Spleen (tissue), 13 donors: ENCODE measurements around the gene FAM107A. TPM values are rescaled to one million over a fixed set of nuclear protein-coding genes. Genes with fewer than 3 reads are reported as not detected.

ENCODE experiments used
- DNase-seq: peaks from one replicate; pipeline ENCODE4 v3.0.0-alpha.2; 2020
- H3K27ac ChIP-seq, 8 donors: fragments of 200-600 bp; sonication (generic) in 7 of 8; 1 replicate in 4 of 8; 2 replicates in 4 of 8; pipeline versions ENCODE4 v1.5.0 to v1.8.0; 2016 to 2021; ENCODE audit warnings: inconsistent platforms in 4 of 8, mild to moderate bottlenecking in 4 of 8, moderate library complexity in 1 of 8
- H3K27me3 ChIP-seq, 7 donors: fragments of 200-600 bp; sonication (generic) in 6 of 7; replicated peaks in 1 of 7; 1 replicate in 4 of 7; 2 replicates in 3 of 7; pipeline versions ENCODE4 v1.5.0 to v1.8.0; 2016 to 2021; ENCODE audit warnings: inconsistent platforms in 3 of 7, mild to moderate bottlenecking in 1 of 7
- H3K36me3 ChIP-seq, 6 donors: fragments of 200-600 bp; sonication (generic) in 5 of 6; 1 replicate in 4 of 6; 2 replicates in 2 of 6; pipeline versions ENCODE4 v1.5.0 to v1.8.0; 2016 to 2021; ENCODE audit warnings: inconsistent platforms in 2 of 6
- H3K4me1 ChIP-seq, 6 donors: fragments of 200-600 bp; sonication (generic) in 5 of 6; 1 replicate in 3 of 6; 2 replicates in 3 of 6; pipeline versions ENCODE4 v1.5.0 to v1.8.0; 2016 to 2021; ENCODE audit warnings: inconsistent platforms in 3 of 6
- H3K4me3 ChIP-seq, 8 donors: fragments of 200-600 bp; sonication (generic) in 7 of 8; 1 replicate in 4 of 8; 2 replicates in 4 of 8; pipeline versions ENCODE4 v1.5.0 to v1.8.0; 2016 to 2021; ENCODE audit warnings: inconsistent platforms in 4 of 8, mild to moderate bottlenecking in 4 of 8, moderate library complexity in 2 of 8
- H3K9me3 ChIP-seq, 8 donors: fragments of 200-600 bp; sonication (generic) in 7 of 8; 1 replicate in 4 of 8; 2 replicates in 4 of 8; pipeline versions ENCODE4 v1.5.0 to v1.8.0; 2016 to 2021; ENCODE audit warnings: inconsistent platforms in 4 of 8
- POLR2A ChIP-seq, 3 donors: fragments of 450-650 bp; IDR thresholded peaks; one replicate each; pipeline ENCODE4 v1.5.1; 2017; ENCODE audit warnings: antibody characterized with exemption in 3 of 3, mild to moderate bottlenecking in 1 of 3
- POLR2AphosphoS5 ChIP-seq, 3 donors: sonication (generic); formaldehyde crosslinking; IDR thresholded peaks; one replicate each; pipeline ENCODE4 v1.5.1; 2017; ENCODE audit warnings: antibody characterized with exemption in 3 of 3
- WGBS, 5 donors: extraction: QIAGEN DNeasy Blood & Tissue Kit in 3 of 5; methylation state at CpG; one replicate each; pipeline versions ENCODE4 v1.1.5 to v1.1.7; 2013 to 2018; 5-methylcytosine and 5-hydroxymethylcytosine counted together
- intact Hi-C: fragments of 100-400 bp; cut with DNase I; formaldehyde crosslinking; loops from one replicate; pipeline ENCODE4 v1.15.0; 2023; ENCODE audit warnings: low total_unique reads
- long read RNA-seq, 2 donors: transcript quantifications; one replicate each; lab custom pipeline, GENCODE V29; 2026
- polyA plus RNA-seq, 3 donors: library from polyadenylated mRNA; stranded (reverse); fragments of 200-250 nt; gene quantifications; one replicate each; pipeline ENCODE4 v1.2.1, GENCODE V29; 2013
- total RNA-seq, 7 donors: library from RNA; depleted of rRNA in 3 of 7; stranded (reverse); fragments of >200 nt in 3 of 7; fragmentation: NEBNext Ultra II Directional in 4 of 7; extraction: Animal tissue kit (Norgen Biotek cat#: 25700) in 4 of 7; gene quantifications; one replicate each; pipeline versions ENCODE4 v1.1.0 to v1.2.1, GENCODE V29; 2016 to 2021
- TF ChIP-seq, protein P1 (sequence below), 11 experiments: fragments of 200-600 bp in 7 of 11; fragments of 450-650 bp in 4 of 11; sonication (generic) in 4 of 11; IDR thresholded peaks in 8 of 11; conservative IDR thresholded peaks in 3 of 11; 1 replicate in 7 of 11; 2 replicates in 4 of 11; pipeline versions ENCODE4 v1.4.0 to v1.8.0; 2016 to 2021; ENCODE audit warnings: antibody characterized with exemption in 11 of 11, inconsistent platforms in 4 of 11, mild to moderate bottlenecking in 1 of 11
- donor health status: healthy with polysubstance abuse.
- donor health status: DM: no; HTN: no; CAD: no; lungs with moderate emphysema.
- donor health status: DM: no; HTN: no; CAD: no.
- donor health status: Bipolar disorder and iron deficiency.
- donor health status: healthy.
- donor health status: DM: no; HTN: no; CAD: no.
- donor health status: DM: yes; HTN: yes; CAD: no.

Gene FAM107A, protein sequence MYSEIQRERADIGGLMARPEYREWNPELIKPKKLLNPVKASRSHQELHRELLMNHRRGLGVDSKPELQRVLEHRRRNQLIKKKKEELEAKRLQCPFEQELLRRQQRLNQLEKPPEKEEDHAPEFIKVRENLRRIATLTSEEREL
- total RNA-seq, result 10 to 100 TPM in 6 of 7 donors, 1 to 10 TPM in 1; 9.6 to 47.7 (median 30.5) TPM
- polyA plus RNA-seq, result 10 to 100 TPM in 1 of 3 donors, 1 to 10 TPM in 2; 5.7 to 17.2 (median 7.0) TPM
- long read RNA-seq, donor 1, result 0 reads
- long read RNA-seq, donor 2, partial matches to known transcripts, result 0 of 1 reads
- long read RNA-seq, donor 2, other reads (novel, unspliced or antisense), result 0 of 1 reads

DNA sequence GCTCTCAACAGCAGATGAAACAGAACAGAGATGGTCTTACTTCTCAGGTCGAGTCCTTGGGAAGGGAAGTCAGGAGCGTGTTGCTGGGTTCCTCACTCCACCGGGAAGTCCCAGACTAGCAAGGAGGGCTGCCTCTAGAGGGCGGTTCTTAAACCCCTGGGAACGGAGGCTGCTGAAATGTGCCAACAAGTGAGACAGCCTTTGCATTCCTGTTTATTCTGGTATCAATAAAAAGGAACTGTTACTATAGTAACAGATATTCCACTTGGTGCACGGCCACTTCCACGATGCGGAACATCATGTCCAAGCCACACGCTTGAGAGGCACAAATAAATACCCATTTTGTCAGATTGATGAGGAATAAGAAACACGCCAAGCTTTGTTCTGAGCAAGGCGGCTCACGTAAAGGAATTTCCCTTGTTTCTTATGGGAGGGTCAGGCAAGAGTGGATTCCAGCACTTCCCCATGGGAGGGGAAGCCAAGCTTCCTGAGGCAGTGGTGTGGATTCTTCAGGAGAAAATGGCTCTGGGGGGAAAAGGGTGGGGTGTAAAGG, at the start of gene FAM107A:
Gene FAM107A (minus strand): TSS at position 123 of the 553 bp plus-strand sequence. CDS start 7,531 bp downstream, outside the sequence.
- no peak for TF ChIP-seq POLR2A (IDR thresholded peaks at IDR 0.05)
- peak in 2 of 3 donors; percentile 53 to 58 for TF ChIP-seq POLR2AphosphoS5 (IDR thresholded peaks at IDR 0.05)
- TF ChIP-seq, protein P1, sequence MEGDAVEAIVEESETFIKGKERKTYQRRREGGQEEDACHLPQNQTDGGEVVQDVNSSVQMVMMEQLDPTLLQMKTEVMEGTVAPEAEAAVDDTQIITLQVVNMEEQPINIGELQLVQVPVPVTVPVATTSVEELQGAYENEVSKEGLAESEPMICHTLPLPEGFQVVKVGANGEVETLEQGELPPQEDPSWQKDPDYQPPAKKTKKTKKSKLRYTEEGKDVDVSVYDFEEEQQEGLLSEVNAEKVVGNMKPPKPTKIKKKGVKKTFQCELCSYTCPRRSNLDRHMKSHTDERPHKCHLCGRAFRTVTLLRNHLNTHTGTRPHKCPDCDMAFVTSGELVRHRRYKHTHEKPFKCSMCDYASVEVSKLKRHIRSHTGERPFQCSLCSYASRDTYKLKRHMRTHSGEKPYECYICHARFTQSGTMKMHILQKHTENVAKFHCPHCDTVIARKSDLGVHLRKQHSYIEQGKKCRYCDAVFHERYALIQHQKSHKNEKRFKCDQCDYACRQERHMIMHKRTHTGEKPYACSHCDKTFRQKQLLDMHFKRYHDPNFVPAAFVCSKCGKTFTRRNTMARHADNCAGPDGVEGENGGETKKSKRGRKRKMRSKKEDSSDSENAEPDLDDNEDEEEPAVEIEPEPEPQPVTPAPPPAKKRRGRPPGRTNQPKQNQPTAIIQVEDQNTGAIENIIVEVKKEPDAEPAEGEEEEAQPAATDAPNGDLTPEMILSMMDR (IDR thresholded peaks at IDR 0.05 in 8 of 11, conservative IDR thresholded peaks at IDR 0.05 in 3 of 11), result peak in 2 of 11 experiments; percentile 10 to 16
- H3K36me3 ChIP-seq, result no peaks in the 10 kb centered on the region
- H3K9me3 ChIP-seq, result no peaks in the 10 kb centered on the region
- H3K27ac ChIP-seq, result peak within 1 kb of the TSS in 5 of 8 donors; percentile 48 to 72 (median 68)
- H3K4me1 ChIP-seq, result peaks cover 13 to 54% (median 24%) of the 10 kb centered on the region in 6 donors
- WGBS, 5 donors, result 35 to 42% (median 38%) methylated on average over 12 of the region's 12 CpGs
- DNase-seq, result peak; percentile 30
- peak within 1 kb of the TSS in 4 of 8 donors; percentile 14 to 50 (median 30) for H3K4me3 ChIP-seq
- no peaks in the 10 kb centered on the region for H3K27me3 ChIP-seq
- intact Hi-C loops, result no loop called here

DNA sequence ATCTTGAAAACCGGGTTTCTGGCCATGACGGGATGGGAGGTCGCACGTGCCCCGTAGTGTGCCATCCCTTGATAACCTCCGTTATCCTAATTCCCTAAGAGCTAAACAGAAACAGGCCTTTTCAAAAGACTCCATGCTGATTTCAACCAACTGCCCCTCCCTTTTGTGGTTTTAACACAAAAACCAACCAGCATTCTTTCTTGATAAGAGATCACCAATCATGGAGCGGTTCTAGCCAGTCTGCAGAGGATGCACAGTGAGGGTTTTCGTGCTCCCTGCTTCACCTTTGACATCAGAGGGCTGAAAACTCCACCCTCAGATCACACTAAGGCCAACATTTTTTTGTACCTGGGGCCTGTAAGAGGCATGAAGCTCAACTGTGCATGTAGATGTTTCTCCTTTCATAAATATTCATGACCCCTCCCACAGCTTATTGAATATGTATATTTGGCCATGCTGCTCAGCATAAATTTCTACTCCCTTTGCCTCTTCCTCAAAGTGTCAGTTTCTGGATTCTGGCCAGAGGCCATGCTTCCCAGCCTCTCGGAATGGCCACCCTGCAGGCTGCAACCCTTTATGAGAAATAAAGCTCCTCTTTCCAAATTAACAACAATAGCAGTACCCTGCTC, 48.1 kb upstream of the FAM107A start:
- TF ChIP-seq, protein P1 (IDR thresholded peaks at IDR 0.05 in 8 of 11, conservative IDR thresholded peaks at IDR 0.05 in 3 of 11), result no peak
- TF ChIP-seq POLR2A (IDR thresholded peaks at IDR 0.05) (no peak), POLR2AphosphoS5 (IDR thresholded peaks at IDR 0.05) (no peak)
- DNase-seq, result no peak
- Histone ChIP-seq H3K27ac (peak overlapping the region in 3 of 8 donors; percentile 78 to 87 (median 82)), H3K4me1 (peaks cover 2 to 74% (median 31%) of the 10 kb centered on the region in 6 donors), H3K36me3 (peaks cover 0 to 6% (median 0%) of the 10 kb centered on the region in 6 donors), H3K4me3 (peak overlapping the region in 6 of 8 donors; percentile 6 to 58 (median 34)), H3K27me3 (peaks cover 0 to 5% (median 0%) of the 10 kb centered on the region in 7 donors), H3K9me3 (no peaks in the 10 kb centered on the region)
- intact Hi-C loops, result no loop called here
- WGBS, 5 donors, result 71 to 87% (median 78%) methylated on average over 9 of the region's 9 CpGs

DNA sequence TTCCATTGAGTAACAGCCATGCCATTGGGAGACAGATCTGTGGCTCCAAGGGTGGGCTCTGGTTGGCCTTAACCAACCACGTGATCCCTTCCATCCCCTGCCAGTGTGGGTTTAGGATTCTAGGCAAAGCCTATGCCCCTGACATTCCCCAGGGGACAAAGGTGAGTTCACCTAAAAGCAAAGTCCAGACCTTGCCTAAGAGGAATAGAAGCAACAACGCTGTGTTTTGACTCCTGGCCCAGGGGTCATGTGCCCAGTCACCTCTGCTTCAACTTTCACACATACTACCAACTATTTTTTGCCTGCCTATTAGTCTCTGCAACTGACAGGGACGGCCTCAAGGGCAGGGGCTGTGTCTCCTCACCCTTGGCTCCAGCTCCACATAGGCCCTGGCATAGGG, 47.4 kb upstream of the FAM107A start:
- H3K36me3 ChIP-seq, result peaks cover 0 to 6% (median 0%) of the 10 kb centered on the region in 6 donors
- peaks cover 0 to 67% (median 24%) of the 10 kb centered on the region in 6 donors for H3K4me1 ChIP-seq
- no peak for DNase-seq
- peak overlapping the region in 1 of 8 donors; percentile 58 for H3K4me3 ChIP-seq
- H3K27me3 ChIP-seq, result no peaks in the 10 kb centered on the region
- 52 to 73% (median 67%) methylated on average over 3 of the region's 3 CpGs for WGBS, 5 donors
- TF ChIP-seq POLR2AphosphoS5 (IDR thresholded peaks at IDR 0.05) (no peak), POLR2A (IDR thresholded peaks at IDR 0.05) (no peak)
- TF ChIP-seq, protein P1 (IDR thresholded peaks at IDR 0.05 in 8 of 11, conservative IDR thresholded peaks at IDR 0.05 in 3 of 11), result no peak
- no peaks in the 10 kb centered on the region for H3K9me3 ChIP-seq
- intact Hi-C loops, result no loop called here
- H3K27ac ChIP-seq, result no peak overlapping the region
